ENCODE measurements around the gene FILIP1L.
A peak's percentile ranks its signal among the peaks of the same experiment; 100 is the strongest.

The FILIP1L gene

GRCh38 chr3:99836681-99837080, 277.6 kb downstream of the FILIP1L start:
- DNase-seq (ENCODE audit: insufficient read length, low spot score) (no peak), FAIRE-seq (no peak)
- TF ChIP-seq POLR2A (IDR thresholded peaks at IDR 0.05; ENCODE audit: low read depth, low read length), result no peak

- FAIRE-seq (no peak), DNase-seq (ENCODE audit: insufficient read length, low spot score) (no peak)
- TF ChIP-seq POLR2A (IDR thresholded peaks at IDR 0.05; ENCODE audit: low read depth, low read length), result no peak
Observed at GRCh38 chr3:99834211-99834957, 279.9 kb downstream of the FILIP1L start.

GRCh38 chr3:99833617-99834205, 280.6 kb downstream of the FILIP1L start:
- no peak for TF ChIP-seq POLR2A (IDR thresholded peaks at IDR 0.05; ENCODE audit: low read depth, low read length)
- DNase-seq (ENCODE audit: insufficient read length, low spot score) (no peak), FAIRE-seq (no peak)

GRCh38 chr3:99829844-99830243, 284.5 kb downstream of the FILIP1L start:
- DNase-seq (ENCODE audit: insufficient read length, low spot score) (no peak), FAIRE-seq (no peak)
- TF ChIP-seq POLR2A (IDR thresholded peaks at IDR 0.05; ENCODE audit: low read depth, low read length), result no peak

GRCh38 chr3:99825004-99825640, 289.2 kb downstream of the FILIP1L start:
- peak; percentile 92 for FAIRE-seq
- no peak for TF ChIP-seq POLR2A (IDR thresholded peaks at IDR 0.05; ENCODE audit: low read depth, low read length)
- peak; percentile 19 for DNase-seq (ENCODE audit: insufficient read length, low spot score)

GRCh38 chr3:99823723-99824711, 290.3 kb downstream of the FILIP1L start:
- FAIRE-seq, result no peak
- no peak for DNase-seq (ENCODE audit: insufficient read length, low spot score)
- no peak for TF ChIP-seq POLR2A (IDR thresholded peaks at IDR 0.05; ENCODE audit: low read depth, low read length)

GRCh38 chr3:99818818-99819217, 295.5 kb downstream of the FILIP1L start:
- no peak for DNase-seq (ENCODE audit: insufficient read length, low spot score)
- TF ChIP-seq POLR2A (IDR thresholded peaks at IDR 0.05; ENCODE audit: low read depth, low read length), result no peak
- no peak for FAIRE-seq

GRCh38 chr3:99817437-99818240, 296.7 kb downstream of the FILIP1L start, which contains the start of gene CMSS1:
TSS of gene CMSS1 (plus strand) at chr3:99817862.
- peak; percentile 93 for FAIRE-seq

GRCh38 chr3:99817047-99817436, 297.3 kb downstream of the FILIP1L start:
- FAIRE-seq (no peak), DNase-seq (ENCODE audit: insufficient read length, low spot score) (peak; percentile 7)
- TF ChIP-seq POLR2A (IDR thresholded peaks at IDR 0.05; ENCODE audit: low read depth, low read length), result no peak

More at GRCh38 chr3:99817437-99818240, 296.7 kb downstream of the FILIP1L start, which contains the start of gene CMSS1:
- TF ChIP-seq POLR2A (IDR thresholded peaks at IDR 0.05; ENCODE audit: low read depth, low read length), result peak; percentile 87
- peak; percentile 67 for DNase-seq (ENCODE audit: insufficient read length, low spot score)

- no peak for FAIRE-seq
- no peak for DNase-seq (ENCODE audit: insufficient read length, low spot score)
- no peak for TF ChIP-seq POLR2A (IDR thresholded peaks at IDR 0.05; ENCODE audit: low read depth, low read length)
Observed at GRCh38 chr3:99810403-99810802, 303.9 kb downstream of the FILIP1L start.

- TF ChIP-seq POLR2A (IDR thresholded peaks at IDR 0.05; ENCODE audit: low read depth, low read length), result no peak
- DNase-seq (ENCODE audit: insufficient read length, low spot score) (no peak), FAIRE-seq (no peak)
Observed at GRCh38 chr3:99809565-99809964, 304.7 kb downstream of the FILIP1L start.

GRCh38 chr3:99808163-99808794, 306.0 kb downstream of the FILIP1L start:
- FAIRE-seq (peak; percentile 65), DNase-seq (ENCODE audit: insufficient read length, low spot score) (peak; percentile 30)
- no peak for TF ChIP-seq POLR2A (IDR thresholded peaks at IDR 0.05; ENCODE audit: low read depth, low read length)

Measured in H54 (cell line).